Vagina (tissue), 2 donors: ENCODE measurements around the gene PMEL.

Experiments
- CTCF ChIP-seq, 3 experiments: fragments of 450-650 bp in 2 of 3; fragments of 200-600 bp in 1 of 3; sonication (generic) in 1 of 3; IDR thresholded peaks; one replicate each; pipeline ENCODE4 v1.5.1; 2017 to 2019; ENCODE audit warnings: antibody characterized with exemption in 3 of 3, mild to moderate bottlenecking in 2 of 3, moderate library complexity in 2 of 3
- POLR2A ChIP-seq, 2 donors: fragments of 450-650 bp; IDR thresholded peaks; one replicate each; pipeline ENCODE4 v1.6.1; 2017; ENCODE audit warnings: antibody characterized with exemption in 2 of 2, mild to moderate bottlenecking in 2 of 2, moderate library complexity in 2 of 2
- POLR2AphosphoS5 ChIP-seq, 2 donors: sonication (generic); formaldehyde crosslinking; IDR thresholded peaks; one replicate each; pipeline ENCODE4 v1.9.0; 2017; ENCODE audit warnings: antibody characterized with exemption in 2 of 2, mild to moderate bottlenecking in 2 of 2, low read depth in 1 of 2; ENCODE audit not compliant: insufficient read depth in 1 of 2

GRCh38 chr12:55934773-55935172 lies 31.1 kb downstream of the PMEL start:
- no peak for TF ChIP-seq POLR2A (IDR thresholded peaks at IDR 0.05)
- TF ChIP-seq CTCF (IDR thresholded peaks at IDR 0.05), result no peak
- no peak for TF ChIP-seq POLR2AphosphoS5 (IDR thresholded peaks at IDR 0.05; ENCODE audit: insufficient read depth in 1 of 2, low read depth in 1 of 2)
